ENCODE results near the gene RIPOR3.

Gene RIPOR3

GRCh38 chr20:50658804-50659380 lies 32.5 kb downstream of the RIPOR3 start:
- no peaks in the 10 kb centered on the region for H3K9me3 Mint-ChIP-seq
- peaks cover 33% of the 10 kb centered on the region for H3K4me1 Mint-ChIP-seq
- no peaks in the 10 kb centered on the region for H3K36me3 Mint-ChIP-seq (ENCODE audit: low read depth)
- peaks cover 14% of the 10 kb centered on the region for H3K27me3 Mint-ChIP-seq (ENCODE audit: low read depth)
- TF ChIP-seq CTCF (IDR thresholded peaks at IDR 0.05; ENCODE audit: unreplicated experiment in 3 of 3) = no peak
- no peak overlapping the region for H3K4me3 Mint-ChIP-seq
- no peak overlapping the region for H3K27ac Mint-ChIP-seq

- H3K36me3 Mint-ChIP-seq (ENCODE audit: low read depth) = no peaks in the 10 kb centered on the region
- H3K4me1 Mint-ChIP-seq = peaks cover 26% of the 10 kb centered on the region
- H3K4me3 Mint-ChIP-seq = peak overlapping the region in 2 of 3 experiments; percentile 62 to 65
- H3K9me3 Mint-ChIP-seq = no peaks in the 10 kb centered on the region
- no peak for TF ChIP-seq CTCF (IDR thresholded peaks at IDR 0.05; ENCODE audit: unreplicated experiment in 3 of 3)
- H3K27ac Mint-ChIP-seq = peak overlapping the region; percentile 84 to 96 (median 96)
- H3K27me3 Mint-ChIP-seq (ENCODE audit: low read depth) = no peaks in the 10 kb centered on the region
Measured at GRCh38 chr20:50655311-50655880, 35.9 kb downstream of the RIPOR3 start.

GRCh38 chr20:50654904-50655303 lies 36.4 kb downstream of the RIPOR3 start:
- peaks cover 21% of the 10 kb centered on the region for H3K4me1 Mint-ChIP-seq
- no peak for TF ChIP-seq CTCF (IDR thresholded peaks at IDR 0.05; ENCODE audit: unreplicated experiment in 3 of 3)
- no peaks in the 10 kb centered on the region for H3K36me3 Mint-ChIP-seq (ENCODE audit: low read depth)
- H3K27ac Mint-ChIP-seq = peak overlapping the region; percentile 84 to 96 (median 96)
- no peaks in the 10 kb centered on the region for H3K9me3 Mint-ChIP-seq
- H3K4me3 Mint-ChIP-seq = peak overlapping the region in 2 of 3 experiments; percentile 5 to 65
- H3K27me3 Mint-ChIP-seq (ENCODE audit: low read depth) = no peaks in the 10 kb centered on the region

GRCh38 chr20:50652702-50653294 lies 38.5 kb downstream of the RIPOR3 start:
- Mint-ChIP-seq H3K36me3 (ENCODE audit: low read depth) (peaks cover 4% of the 10 kb centered on the region), H3K9me3 (no peaks in the 10 kb centered on the region), H3K27ac (peak overlapping the region in 2 of 3 experiments; percentile 29 to 59), H3K4me1 (peaks cover 20% of the 10 kb centered on the region), H3K4me3 (no peak overlapping the region), H3K27me3 (ENCODE audit: low read depth) (peaks cover 3% of the 10 kb centered on the region)
- no peak for TF ChIP-seq CTCF (IDR thresholded peaks at IDR 0.05; ENCODE audit: unreplicated experiment in 3 of 3)

- peaks cover 4% of the 10 kb centered on the region for H3K36me3 Mint-ChIP-seq (ENCODE audit: low read depth)
- peaks cover 3% of the 10 kb centered on the region for H3K27me3 Mint-ChIP-seq (ENCODE audit: low read depth)
- no peak overlapping the region for H3K4me3 Mint-ChIP-seq
- peaks cover 20% of the 10 kb centered on the region for H3K4me1 Mint-ChIP-seq
- TF ChIP-seq CTCF (IDR thresholded peaks at IDR 0.05; ENCODE audit: unreplicated experiment in 3 of 3) = no peak
- H3K9me3 Mint-ChIP-seq = no peaks in the 10 kb centered on the region
- no peak overlapping the region for H3K27ac Mint-ChIP-seq
Measured at GRCh38 chr20:50651676-50652075, 39.7 kb downstream of the RIPOR3 start.
